Large intestine (tissue), 3 donors: ENCODE measurements around the gene CEP131. TPM values are rescaled to one million over a fixed set of nuclear protein-coding genes. Genes with fewer than 3 reads are reported as not detected.

ENCODE experiments used
- DNase-seq, 2 donors: peaks; one replicate each; pipeline versions ENCODE4 v3.0.0 to v3.0.0-alpha.2; 2013
- H3K27ac ChIP-seq: one replicate; pipeline ENCODE4 v1.5.1; 2013; ENCODE audit warnings: low read length
- H3K27me3 ChIP-seq: 2 replicates; pipeline ENCODE4 v1.6.1; 2013; ENCODE audit warnings: low read length; ENCODE audit not compliant: control insufficient read depth, insufficient read depth
- H3K36me3 ChIP-seq: 2 replicates; pipeline ENCODE4 v1.6.1; 2013; ENCODE audit warnings: low read length; ENCODE audit not compliant: control insufficient read depth, insufficient read depth
- H3K4me1 ChIP-seq: one replicate; pipeline ENCODE4 v1.6.1; 2013; ENCODE audit warnings: low read length; ENCODE audit not compliant: control insufficient read depth, insufficient read depth
- H3K4me3 ChIP-seq: one replicate; pipeline ENCODE4 v1.5.1; 2013; ENCODE audit warnings: low read length
- H3K9me3 ChIP-seq: one replicate; pipeline ENCODE4 v1.6.1; 2013; ENCODE audit warnings: mild to moderate bottlenecking, low read depth, low read length, moderate library complexity; ENCODE audit not compliant: control insufficient read depth
- WGBS: methylation state at CpG from one replicate; pipeline ENCODE4 v1.1.5; 2013; ENCODE audit warnings: low lambda C conversion rate; ENCODE audit not compliant: insufficient coverage; 5-methylcytosine and 5-hydroxymethylcytosine counted together
- polyA plus RNA-seq: library from polyadenylated mRNA; unstranded; fragments of 120-200 nt; gene quantifications from one replicate; pipeline ENCODE4 v1.2.1, GENCODE V29; 2013

Gene CEP131
- polyA plus RNA-seq, 1 donor, result 9.0 TPM

DNA sequence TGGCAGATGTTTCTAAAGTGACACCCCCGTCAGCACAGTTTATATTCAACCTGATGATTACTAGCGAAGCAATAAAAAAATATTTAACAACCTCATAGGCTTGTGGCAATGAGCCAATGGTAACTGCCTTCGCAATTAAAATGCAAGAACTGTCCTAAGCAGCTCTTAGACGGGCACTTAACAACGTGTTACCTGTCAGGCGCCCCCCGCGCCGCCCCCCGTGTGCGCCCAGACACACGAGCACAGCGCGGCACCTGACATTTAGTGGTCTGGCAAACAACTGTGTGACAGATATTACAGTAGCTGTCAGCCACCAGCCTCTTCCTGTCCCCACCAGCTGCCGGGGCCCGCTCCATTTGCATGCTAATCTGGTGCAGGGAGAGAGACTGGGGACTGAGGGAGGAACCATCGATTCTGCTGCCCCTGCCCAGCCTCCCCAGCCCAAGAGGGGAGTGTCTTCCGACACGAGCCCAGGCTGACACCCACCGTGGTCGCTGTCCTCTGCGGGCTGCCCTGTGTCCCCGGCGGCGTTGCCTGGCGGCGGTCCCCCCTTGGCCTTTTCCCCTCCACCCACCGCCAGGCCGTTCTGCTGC lies 29.0 kb upstream of the CEP131 start:
- peaks cover 54% of the 10 kb centered on the region for H3K4me1 ChIP-seq
- peak overlapping the region; percentile 53 for H3K27ac ChIP-seq

DNA sequence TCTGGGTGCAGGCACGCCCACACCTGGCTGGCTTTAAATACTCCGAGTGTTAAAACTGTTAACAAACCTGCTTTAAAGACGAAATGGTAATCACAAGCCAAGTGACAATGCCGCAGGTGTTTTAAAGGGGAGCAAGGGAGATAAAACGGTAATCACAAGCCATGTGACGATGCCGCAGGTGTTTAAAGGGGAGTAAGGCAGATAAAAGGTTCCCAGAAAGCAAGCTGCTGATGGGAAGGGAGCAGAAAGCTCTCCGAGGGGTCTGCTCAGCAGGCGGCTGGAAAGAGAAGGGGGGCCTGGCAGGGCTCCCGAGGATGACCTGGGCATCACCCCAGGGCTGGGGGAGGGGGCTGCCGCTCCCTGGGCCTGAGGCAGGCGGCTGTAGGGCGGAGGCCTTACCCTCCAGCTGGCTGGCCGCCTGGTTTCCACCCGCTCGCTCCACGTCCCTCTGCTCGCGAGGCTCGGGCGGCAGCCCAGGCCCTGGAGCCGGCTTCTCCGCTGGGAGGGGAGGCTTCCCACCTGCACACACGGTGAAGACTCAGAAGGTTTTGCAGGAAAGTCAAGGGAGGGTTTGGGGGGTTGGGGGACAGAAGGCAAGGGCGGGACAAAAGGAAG lies 28.4 kb upstream of the CEP131 start:
- DNase-seq, result peak; percentile 49 to 81
- Histone ChIP-seq H3K36me3 (peaks cover 41% of the 10 kb centered on the region), H3K27ac (peak overlapping the region; percentile 53), H3K9me3 (peaks cover 12% of the 10 kb centered on the region), H3K4me3 (no peak overlapping the region), H3K4me1 (peaks cover 53% of the 10 kb centered on the region), H3K27me3 (no peaks in the 10 kb centered on the region)
- WGBS, result no CpG with 5 or more reads among the region's 25 CpGs

More for the DNA sequence above, 29.0 kb upstream of the CEP131 start:
- DNase-seq, result peak; percentile 44 to 85
- H3K27me3 ChIP-seq, result no peaks in the 10 kb centered on the region
- H3K4me3 ChIP-seq, result no peak overlapping the region
- no CpG with 5 or more reads among the region's 29 CpGs for WGBS
- H3K9me3 ChIP-seq, result peaks cover 11% of the 10 kb centered on the region
- H3K36me3 ChIP-seq, result peaks cover 44% of the 10 kb centered on the region

DNA sequence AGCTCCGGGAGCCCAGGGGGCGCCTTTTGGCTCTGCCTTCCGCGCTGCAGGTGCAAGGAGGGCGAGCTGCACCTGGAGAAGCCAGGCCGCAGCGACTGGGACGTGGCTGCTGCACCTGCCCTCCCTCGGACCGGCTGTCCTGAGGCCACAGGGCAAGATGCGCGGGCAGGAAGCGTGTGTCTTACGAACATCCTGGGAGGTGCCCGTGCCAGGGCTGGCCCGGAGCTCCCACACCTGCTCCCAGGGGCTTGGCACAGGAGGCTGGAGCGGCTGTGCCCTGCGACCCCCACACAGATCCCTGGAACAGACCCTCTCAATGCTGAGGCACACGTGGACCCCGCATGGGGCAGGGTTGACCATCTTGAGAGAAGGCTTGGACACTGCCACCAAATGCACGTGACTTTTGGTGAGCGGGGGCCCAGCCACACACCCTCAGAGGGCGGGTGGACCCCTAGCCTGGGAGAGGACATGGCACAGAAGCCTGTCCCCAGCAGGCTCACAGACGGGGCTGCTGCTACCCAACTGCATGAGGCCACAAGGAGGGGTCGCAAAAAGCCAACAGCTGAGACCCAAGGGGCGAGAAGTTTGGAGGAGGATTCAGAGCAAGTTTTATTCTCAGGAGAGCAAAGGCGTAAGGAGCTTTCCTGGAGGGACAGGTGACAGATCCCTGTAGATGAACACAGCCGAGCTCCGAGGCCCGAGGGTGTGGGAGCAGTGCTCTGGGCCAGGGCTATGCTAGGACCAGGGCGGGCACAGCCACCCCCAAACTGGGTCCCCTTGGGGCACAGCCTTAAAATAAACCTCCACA lies 27.7 kb upstream of the CEP131 start:
- peak overlapping the region; percentile 53 for H3K27ac ChIP-seq
- no peaks in the 10 kb centered on the region for H3K27me3 ChIP-seq
- H3K4me1 ChIP-seq, result peaks cover 47% of the 10 kb centered on the region
- H3K36me3 ChIP-seq, result peaks cover 44% of the 10 kb centered on the region
- WGBS, result 40% methylated on average over 1 of the region's 31 CpGs
- no peak for DNase-seq
- H3K4me3 ChIP-seq, result no peak overlapping the region
- H3K9me3 ChIP-seq, result peaks cover 14% of the 10 kb centered on the region

DNA sequence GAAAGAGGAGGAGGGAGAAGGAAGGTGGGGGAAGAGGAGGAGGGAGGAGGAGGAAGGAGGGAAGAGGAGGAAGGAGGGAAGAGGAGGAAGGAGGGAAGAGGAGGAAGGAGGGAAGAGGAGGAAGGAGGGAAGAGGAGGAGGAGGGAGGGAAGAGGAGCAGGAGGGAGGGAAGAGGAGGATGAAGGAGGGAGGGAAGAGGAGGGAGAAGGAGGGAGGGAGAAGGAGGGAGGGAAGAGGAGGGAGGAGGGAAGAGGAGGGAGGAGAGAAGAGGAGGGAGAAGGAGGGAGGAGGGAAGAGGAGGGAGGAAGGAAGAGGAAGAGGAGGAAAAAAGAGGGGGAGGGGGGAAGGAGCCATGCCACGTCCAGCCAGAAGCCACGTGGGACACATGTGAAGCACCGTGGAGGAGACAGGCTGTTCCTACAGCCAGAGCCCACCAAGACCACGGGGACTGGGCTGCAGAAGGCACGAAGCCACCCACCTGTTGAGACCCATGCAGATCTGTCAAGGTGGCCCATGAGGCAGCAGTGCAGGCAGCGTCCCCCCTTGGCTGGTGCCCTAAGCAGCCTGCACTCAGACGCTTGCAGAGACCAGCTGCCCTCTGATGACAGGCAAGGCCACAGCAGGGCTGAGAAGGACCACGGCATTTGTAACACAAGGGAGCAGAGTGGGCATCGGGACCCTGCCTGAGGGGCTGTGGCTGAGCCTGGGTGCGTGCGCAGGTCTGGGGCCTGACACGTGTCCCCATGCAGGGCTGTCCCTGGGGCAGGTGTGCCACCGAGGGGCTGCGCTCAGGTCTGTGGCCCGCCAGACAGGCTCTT lies 26.7 kb upstream of the CEP131 start:
- H3K9me3 ChIP-seq, result peaks cover 14% of the 10 kb centered on the region
- H3K4me3 ChIP-seq, result no peak overlapping the region
- H3K36me3 ChIP-seq, result peaks cover 44% of the 10 kb centered on the region
- no CpG with 5 or more reads among the region's 15 CpGs for WGBS
- no peaks in the 10 kb centered on the region for H3K27me3 ChIP-seq
- peak in 1 of 2 donors; percentile 34 for DNase-seq
- H3K4me1 ChIP-seq, result peaks cover 37% of the 10 kb centered on the region
- H3K27ac ChIP-seq, result no peak overlapping the region

DNA sequence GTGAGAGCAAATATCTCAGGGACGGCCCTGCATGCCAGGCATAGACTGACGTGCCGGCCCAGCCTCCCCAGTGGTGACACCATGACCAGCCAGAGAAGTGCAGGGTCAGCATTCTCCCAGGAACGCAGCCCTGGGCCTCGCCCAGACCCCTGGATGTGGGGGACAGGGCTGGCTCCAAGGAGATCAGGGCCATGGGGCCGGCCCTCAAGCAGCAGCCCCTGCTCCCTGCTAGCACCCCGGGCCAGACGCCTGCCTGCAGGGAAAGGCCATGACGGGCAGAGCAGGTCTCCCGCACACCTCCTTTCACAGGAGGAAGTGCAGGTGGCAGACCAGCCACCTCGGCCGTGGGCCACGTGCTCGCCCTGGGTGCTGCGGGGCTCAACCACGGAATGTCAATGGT lies 25.9 kb upstream of the CEP131 start:
- DNase-seq, result no peak
- Histone ChIP-seq H3K9me3 (peaks cover 14% of the 10 kb centered on the region), H3K4me1 (peaks cover 32% of the 10 kb centered on the region), H3K36me3 (peaks cover 44% of the 10 kb centered on the region), H3K27me3 (no peaks in the 10 kb centered on the region), H3K4me3 (no peak overlapping the region), H3K27ac (no peak overlapping the region)
- WGBS, result no CpG with 5 or more reads among the region's 16 CpGs

DNA sequence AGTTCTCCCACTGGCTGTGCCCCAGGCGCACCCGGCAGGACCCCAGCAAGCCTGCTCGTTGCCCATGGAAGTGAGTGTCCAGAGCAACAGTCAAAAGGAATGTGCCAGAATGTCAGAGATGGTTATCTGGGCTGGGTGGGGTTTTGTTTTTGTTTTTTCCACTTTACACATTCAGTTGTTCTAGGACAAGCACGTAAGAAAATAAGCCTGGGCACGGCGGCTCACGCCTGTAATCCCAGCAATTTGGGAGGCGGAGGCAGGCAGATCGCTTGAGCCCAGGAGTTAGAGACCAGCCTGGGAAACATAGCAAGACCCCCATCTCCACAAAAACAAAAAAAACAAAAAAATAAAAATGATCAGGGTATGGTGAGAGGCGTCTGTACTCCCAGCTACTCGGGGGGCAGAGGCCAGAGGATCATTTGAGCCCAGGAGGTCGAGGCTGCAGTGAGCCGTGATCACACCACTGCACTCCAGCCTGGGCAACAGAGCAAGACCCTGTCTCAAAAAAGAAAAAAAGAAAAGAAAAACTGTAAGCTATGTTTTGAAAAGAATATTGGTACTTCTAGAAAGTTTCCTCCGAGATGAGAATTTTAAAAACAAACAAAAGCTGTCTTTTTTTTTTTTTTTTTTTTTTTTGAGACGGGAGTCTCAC lies 24.7 kb upstream of the CEP131 start:
- Histone ChIP-seq H3K4me1 (peaks cover 24% of the 10 kb centered on the region), H3K36me3 (peaks cover 41% of the 10 kb centered on the region), H3K9me3 (peaks cover 14% of the 10 kb centered on the region), H3K27me3 (no peaks in the 10 kb centered on the region), H3K4me3 (no peak overlapping the region), H3K27ac (no peak overlapping the region)
- whole genome bisulfite sequencing, result 100% methylated on average over 2 of the region's 15 CpGs
- no peak for DNase-seq

DNA sequence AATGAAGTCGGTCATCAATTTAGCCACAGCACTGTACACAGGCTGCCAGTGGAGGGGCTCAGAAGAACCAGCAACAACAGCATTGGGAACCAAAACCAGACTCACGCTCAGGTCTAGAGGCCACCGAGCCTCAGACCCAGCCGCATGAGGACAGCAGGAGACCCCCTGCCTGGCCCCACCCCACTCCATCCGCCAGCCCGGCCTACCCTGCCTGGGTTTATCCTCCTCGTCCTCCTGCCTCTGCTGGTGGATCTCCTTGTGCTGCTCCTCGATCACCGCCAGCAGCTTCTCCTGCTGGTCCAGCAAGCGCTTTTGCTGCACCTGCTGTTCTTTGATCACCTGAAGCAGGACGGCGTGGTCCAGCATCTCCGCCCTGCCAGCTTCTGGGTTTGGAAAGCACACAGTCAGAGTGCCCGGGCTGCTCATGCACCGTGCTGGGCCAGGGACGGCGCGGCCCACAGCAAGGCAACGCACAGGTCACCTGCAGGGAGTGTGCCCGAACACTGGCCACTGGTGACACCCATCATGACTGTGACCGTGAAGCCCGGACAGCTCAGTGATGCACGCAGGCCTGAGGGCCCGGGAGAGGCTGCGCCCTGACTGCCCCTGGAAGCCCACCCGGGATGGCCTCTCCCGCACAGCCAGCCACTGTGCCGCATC lies 24.0 kb upstream of the CEP131 start:
- H3K4me1 ChIP-seq, result peaks cover 17% of the 10 kb centered on the region
- no CpG with 5 or more reads among the region's 28 CpGs for whole genome bisulfite sequencing
- no peak for DNase-seq
- no peak overlapping the region for H3K4me3 ChIP-seq
- H3K9me3 ChIP-seq, result peaks cover 14% of the 10 kb centered on the region
- peaks cover 38% of the 10 kb centered on the region for H3K36me3 ChIP-seq
- H3K27me3 ChIP-seq, result no peaks in the 10 kb centered on the region
- H3K27ac ChIP-seq, result no peak overlapping the region

DNA sequence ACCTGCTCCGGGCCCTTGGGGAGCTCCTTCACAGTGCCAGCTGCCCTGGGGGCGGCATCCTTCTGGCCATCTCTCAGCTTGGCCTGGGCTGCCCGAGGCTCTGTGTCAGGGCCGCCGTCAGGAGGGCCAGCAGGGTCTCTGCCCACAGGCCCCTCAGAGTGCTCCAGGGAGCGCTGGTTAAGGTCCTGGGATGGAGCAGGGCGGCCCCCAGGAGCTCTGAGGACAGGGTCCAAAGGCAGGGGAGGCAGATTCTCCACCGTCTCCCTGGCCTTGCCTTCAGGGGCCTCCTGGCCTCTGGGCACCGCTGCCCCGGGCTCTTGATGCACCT lies 23.5 kb upstream of the CEP131 start:
- no CpG with 5 or more reads among the region's 10 CpGs for WGBS
- Histone ChIP-seq H3K27me3 (no peaks in the 10 kb centered on the region), H3K27ac (no peak overlapping the region), H3K9me3 (peaks cover 14% of the 10 kb centered on the region), H3K4me1 (peaks cover 12% of the 10 kb centered on the region), H3K36me3 (peaks cover 39% of the 10 kb centered on the region), H3K4me3 (no peak overlapping the region)
- DNase-seq, result no peak

DNA sequence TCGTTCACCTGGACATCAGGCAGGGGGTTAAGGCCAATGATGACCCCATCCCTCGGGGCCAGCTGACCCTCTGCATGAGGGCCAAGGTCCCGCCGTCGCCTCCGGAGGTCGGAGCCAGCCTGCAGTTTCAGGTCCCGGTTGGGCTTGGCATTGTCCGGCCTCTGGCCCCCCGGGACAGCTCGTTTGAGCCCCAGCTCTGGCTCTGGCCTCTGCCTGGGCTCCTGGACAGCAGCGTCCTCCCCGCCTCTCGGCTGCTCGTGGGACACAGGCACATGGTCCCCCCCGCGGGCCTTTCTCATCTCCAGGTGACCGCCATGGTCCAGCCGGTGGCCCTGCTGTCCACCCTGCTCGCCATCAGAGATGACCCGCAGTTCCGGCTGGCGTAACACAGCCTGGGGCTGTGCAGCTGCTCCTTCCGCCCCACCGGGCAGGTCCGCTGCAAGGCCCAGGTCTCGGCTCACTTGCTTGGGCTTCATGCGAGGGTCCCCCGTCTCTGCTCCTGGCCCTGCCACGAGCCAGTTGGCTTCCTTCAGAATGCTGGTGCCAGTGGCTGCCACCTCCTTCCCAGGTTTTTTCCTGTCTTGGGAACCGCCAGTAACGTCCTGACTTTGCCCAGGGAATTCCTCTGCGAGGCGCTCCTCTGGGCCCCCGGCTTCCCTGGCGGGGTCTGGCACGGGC lies 23.0 kb upstream of the CEP131 start:
- DNase-seq, result no peak
- Histone ChIP-seq H3K27me3 (no peaks in the 10 kb centered on the region), H3K27ac (no peak overlapping the region), H3K9me3 (peaks cover 14% of the 10 kb centered on the region), H3K4me1 (peaks cover 7% of the 10 kb centered on the region), H3K36me3 (peaks cover 36% of the 10 kb centered on the region), H3K4me3 (no peak overlapping the region)
- WGBS, result no CpG with 5 or more reads among the region's 37 CpGs
